ENCODE results near the gene KCTD4.

DNA sequence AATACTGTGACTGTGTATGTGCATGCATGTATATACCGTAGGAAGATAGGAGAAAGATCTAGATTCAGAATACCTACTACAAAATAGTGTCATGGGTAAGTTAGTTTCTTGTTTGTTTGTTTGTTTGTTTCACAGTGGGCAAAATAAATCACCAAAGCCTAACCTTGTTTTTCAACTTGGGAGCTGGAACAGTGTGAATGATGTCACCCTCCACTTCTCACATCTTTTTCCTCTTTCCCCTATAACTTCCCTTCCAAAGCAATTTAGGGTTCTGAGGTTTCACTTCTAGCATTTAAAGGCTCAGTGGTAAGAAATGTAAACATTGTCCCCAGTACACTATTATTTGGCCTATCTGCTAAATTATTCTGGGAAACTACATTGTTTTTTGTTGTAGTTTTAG lies 5.4 kb downstream of the KCTD4 start:
- TF ChIP-seq, protein P1, sequence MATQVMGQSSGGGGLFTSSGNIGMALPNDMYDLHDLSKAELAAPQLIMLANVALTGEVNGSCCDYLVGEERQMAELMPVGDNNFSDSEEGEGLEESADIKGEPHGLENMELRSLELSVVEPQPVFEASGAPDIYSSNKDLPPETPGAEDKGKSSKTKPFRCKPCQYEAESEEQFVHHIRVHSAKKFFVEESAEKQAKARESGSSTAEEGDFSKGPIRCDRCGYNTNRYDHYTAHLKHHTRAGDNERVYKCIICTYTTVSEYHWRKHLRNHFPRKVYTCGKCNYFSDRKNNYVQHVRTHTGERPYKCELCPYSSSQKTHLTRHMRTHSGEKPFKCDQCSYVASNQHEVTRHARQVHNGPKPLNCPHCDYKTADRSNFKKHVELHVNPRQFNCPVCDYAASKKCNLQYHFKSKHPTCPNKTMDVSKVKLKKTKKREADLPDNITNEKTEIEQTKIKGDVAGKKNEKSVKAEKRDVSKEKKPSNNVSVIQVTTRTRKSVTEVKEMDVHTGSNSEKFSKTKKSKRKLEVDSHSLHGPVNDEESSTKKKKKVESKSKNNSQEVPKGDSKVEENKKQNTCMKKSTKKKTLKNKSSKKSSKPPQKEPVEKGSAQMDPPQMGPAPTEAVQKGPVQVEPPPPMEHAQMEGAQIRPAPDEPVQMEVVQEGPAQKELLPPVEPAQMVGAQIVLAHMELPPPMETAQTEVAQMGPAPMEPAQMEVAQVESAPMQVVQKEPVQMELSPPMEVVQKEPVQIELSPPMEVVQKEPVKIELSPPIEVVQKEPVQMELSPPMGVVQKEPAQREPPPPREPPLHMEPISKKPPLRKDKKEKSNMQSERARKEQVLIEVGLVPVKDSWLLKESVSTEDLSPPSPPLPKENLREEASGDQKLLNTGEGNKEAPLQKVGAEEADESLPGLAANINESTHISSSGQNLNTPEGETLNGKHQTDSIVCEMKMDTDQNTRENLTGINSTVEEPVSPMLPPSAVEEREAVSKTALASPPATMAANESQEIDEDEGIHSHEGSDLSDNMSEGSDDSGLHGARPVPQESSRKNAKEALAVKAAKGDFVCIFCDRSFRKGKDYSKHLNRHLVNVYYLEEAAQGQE (IDR thresholded peaks at IDR 0.05; ENCODE audit: insufficient read depth in 1 of 2, low read depth in 2 of 2, low read length in 2 of 2), result no peak
- TF ChIP-seq SIN3A (IDR thresholded peaks at IDR 0.05; ENCODE audit: borderline replicate concordance, insufficient read depth, low read length) (no peak), POLR2AphosphoS5 (IDR thresholded peaks at IDR 0.05; ENCODE audit: low read depth, low read length) (no peak), TAF1 (IDR thresholded peaks at IDR 0.05; ENCODE audit: borderline replicate concordance, insufficient read depth, low read length) (no peak), FOXP2 (optimal IDR thresholded peaks at IDR 0.05; ENCODE audit: borderline replicate concordance, extremely low read depth, extremely low read length, insufficient read depth) (no peak)
